Measurements from ENCODE around the gene FOXS1.

- TF ChIP-seq CTCF (IDR thresholded peaks at IDR 0.05; ENCODE audit: insufficient read depth, low read length) (no peak), POLR2AphosphoS5 (IDR thresholded peaks at IDR 0.05; ENCODE audit: low read depth) (no peak)
Measured at GRCh38 chr20:31811796-31812728, 33.3 kb downstream of the FOXS1 start.
